Left hindlimb (tissue), 1 donor: ENCODE measurements around the gene DOCK4.

Experiments
- DNase-seq: peaks from one replicate; pipeline ENCODE4 v3.0.0-alpha.2; 2018

Gene DOCK4

GRCh38 chr7:111990643-111991042 lies 215.6 kb downstream of the DOCK4 start:
- no peak for DNase-seq

- no peak for DNase-seq
These were observed 218.3 kb downstream of the DOCK4 start for GRCh38 chr7:111987886-111988285.

GRCh38 chr7:111987115-111987826 lies 218.9 kb downstream of the DOCK4 start:
- DNase-seq = no peak

GRCh38 chr7:111986601-111987000 lies 219.6 kb downstream of the DOCK4 start:
- DNase-seq = no peak

- DNase-seq = no peak
These were observed 220.4 kb downstream of the DOCK4 start for GRCh38 chr7:111985798-111986197.

- DNase-seq = no peak
These were observed 223.4 kb downstream of the DOCK4 start for GRCh38 chr7:111982804-111983203.

GRCh38 chr7:111982133-111982532 lies 224.1 kb downstream of the DOCK4 start:
- DNase-seq = no peak

- DNase-seq = no peak
These were observed 225.5 kb downstream of the DOCK4 start for GRCh38 chr7:111980725-111981124.

GRCh38 chr7:111975346-111975745 lies 230.9 kb downstream of the DOCK4 start:
- DNase-seq = no peak

GRCh38 chr7:111960984-111961383 lies 245.2 kb downstream of the DOCK4 start:
- DNase-seq = no peak

- no peak for DNase-seq
These were observed 247.3 kb downstream of the DOCK4 start for GRCh38 chr7:111958896-111959295.

- DNase-seq = no peak
These were observed 247.8 kb downstream of the DOCK4 start for GRCh38 chr7:111958431-111958830.

- DNase-seq = no peak
These were observed 250.6 kb downstream of the DOCK4 start for GRCh38 chr7:111955616-111956015.

- no peak for DNase-seq
These were observed 251.5 kb downstream of the DOCK4 start for GRCh38 chr7:111954474-111955381.

- DNase-seq = no peak
These were observed 252.1 kb downstream of the DOCK4 start for GRCh38 chr7:111954056-111954455.

- DNase-seq = no peak
These were observed 252.6 kb downstream of the DOCK4 start for GRCh38 chr7:111953611-111954010.

GRCh38 chr7:111952783-111953182 lies 253.4 kb downstream of the DOCK4 start:
- no peak for DNase-seq

GRCh38 chr7:111951052-111951451 lies 255.1 kb downstream of the DOCK4 start:
- no peak for DNase-seq

- no peak for DNase-seq
These were observed 263.6 kb downstream of the DOCK4 start for GRCh38 chr7:111942450-111943081.

GRCh38 chr7:111937163-111937562 lies 269.0 kb downstream of the DOCK4 start:
- no peak for DNase-seq

GRCh38 chr7:111933609-111934008 lies 272.6 kb downstream of the DOCK4 start:
- DNase-seq = peak; percentile 36

- DNase-seq = no peak
These were observed 274.2 kb downstream of the DOCK4 start for GRCh38 chr7:111931958-111932357.

- no peak for DNase-seq
These were observed 275.1 kb downstream of the DOCK4 start for GRCh38 chr7:111931016-111931517.
